ENCODE results near the gene GPR137B. TPM values are rescaled to one million over a fixed set of nuclear protein-coding genes. Genes with fewer than 3 reads are reported as not detected.
A peak's percentile ranks its signal among the peaks of the same experiment; 100 is the strongest.

The GPR137B gene
- total RNA-seq, 1 donor from 2014 or later = 11.8 TPM

- H3K9me3 Mint-ChIP-seq = peaks cover 27% of the 10 kb centered on the region
- peaks cover 71% of the 10 kb centered on the region for H3K36me3 Mint-ChIP-seq (ENCODE audit: low read depth)
- peaks cover 19% of the 10 kb centered on the region for H3K4me1 Mint-ChIP-seq
- H3K4me3 Mint-ChIP-seq = no peak overlapping the region
- no peaks in the 10 kb centered on the region for H3K27me3 Mint-ChIP-seq (ENCODE audit: low read depth)
- no peak overlapping the region for H3K27ac Mint-ChIP-seq (ENCODE audit: unreplicated experiment)
- DNase-seq (ENCODE audit: low read depth, low spot score) = no peak
- no peak for TF ChIP-seq CTCF (conservative IDR thresholded peaks at IDR 0.05)
These were observed 59.4 kb downstream of the GPR137B start for GRCh38 chr1:236201786-236202185.

GRCh38 chr1:236204039-236204438 lies 61.7 kb downstream of the GPR137B start:
- H3K27me3 Mint-ChIP-seq (ENCODE audit: low read depth) = no peaks in the 10 kb centered on the region
- peaks cover 53% of the 10 kb centered on the region for H3K36me3 Mint-ChIP-seq (ENCODE audit: low read depth)
- H3K9me3 Mint-ChIP-seq = peaks cover 19% of the 10 kb centered on the region
- TF ChIP-seq CTCF (conservative IDR thresholded peaks at IDR 0.05) = no peak
- H3K4me3 Mint-ChIP-seq = peak overlapping the region; percentile 21
- H3K27ac Mint-ChIP-seq (ENCODE audit: unreplicated experiment) = no peak overlapping the region
- no peak for DNase-seq (ENCODE audit: low read depth, low spot score)
- H3K4me1 Mint-ChIP-seq = peaks cover 26% of the 10 kb centered on the region

- H3K9me3 Mint-ChIP-seq = peaks cover 19% of the 10 kb centered on the region
- H3K4me3 Mint-ChIP-seq = no peak overlapping the region
- TF ChIP-seq CTCF (conservative IDR thresholded peaks at IDR 0.05) = no peak
- DNase-seq (ENCODE audit: low read depth, low spot score) = no peak
- H3K27ac Mint-ChIP-seq (ENCODE audit: unreplicated experiment) = no peak overlapping the region
- peaks cover 49% of the 10 kb centered on the region for H3K36me3 Mint-ChIP-seq (ENCODE audit: low read depth)
- no peaks in the 10 kb centered on the region for H3K27me3 Mint-ChIP-seq (ENCODE audit: low read depth)
- peaks cover 26% of the 10 kb centered on the region for H3K4me1 Mint-ChIP-seq
These were observed 62.3 kb downstream of the GPR137B start for GRCh38 chr1:236204656-236205055.

GRCh38 chr1:236206548-236206947 lies 64.2 kb downstream of the GPR137B start:
- no peak for TF ChIP-seq CTCF (conservative IDR thresholded peaks at IDR 0.05)
- no peak for DNase-seq (ENCODE audit: low read depth, low spot score)
- Mint-ChIP-seq H3K9me3 (peaks cover 7% of the 10 kb centered on the region), H3K4me1 (peaks cover 26% of the 10 kb centered on the region), H3K36me3 (ENCODE audit: low read depth) (peaks cover 34% of the 10 kb centered on the region), H3K27ac (ENCODE audit: unreplicated experiment) (no peak overlapping the region), H3K4me3 (no peak overlapping the region), H3K27me3 (ENCODE audit: low read depth) (no peaks in the 10 kb centered on the region)

GRCh38 chr1:236207121-236207520 lies 64.8 kb downstream of the GPR137B start:
- Mint-ChIP-seq H3K9me3 (peaks cover 4% of the 10 kb centered on the region), H3K36me3 (ENCODE audit: low read depth) (peaks cover 28% of the 10 kb centered on the region), H3K4me1 (peaks cover 26% of the 10 kb centered on the region), H3K27me3 (ENCODE audit: low read depth) (no peaks in the 10 kb centered on the region), H3K4me3 (no peak overlapping the region), H3K27ac (ENCODE audit: unreplicated experiment) (no peak overlapping the region)
- TF ChIP-seq CTCF (conservative IDR thresholded peaks at IDR 0.05) = no peak
- DNase-seq (ENCODE audit: low read depth, low spot score) = no peak

GRCh38 chr1:236207569-236207968 lies 65.2 kb downstream of the GPR137B start:
- H3K27ac Mint-ChIP-seq (ENCODE audit: unreplicated experiment) = no peak overlapping the region
- peaks cover 24% of the 10 kb centered on the region for H3K36me3 Mint-ChIP-seq (ENCODE audit: low read depth)
- TF ChIP-seq CTCF (conservative IDR thresholded peaks at IDR 0.05) = no peak
- no peak for DNase-seq (ENCODE audit: low read depth, low spot score)
- H3K9me3 Mint-ChIP-seq = peaks cover 4% of the 10 kb centered on the region
- peaks cover 26% of the 10 kb centered on the region for H3K4me1 Mint-ChIP-seq
- H3K4me3 Mint-ChIP-seq = no peak overlapping the region
- no peaks in the 10 kb centered on the region for H3K27me3 Mint-ChIP-seq (ENCODE audit: low read depth)
